GM19023 (cell line): ENCODE measurements around the gene SMIM28.

ENCODE experiments used
- ATAC-seq: cut with Tn5 transposase; IDR thresholded peaks from one replicate; pipeline ENCODE4 v1.9.1; 2021; ENCODE audit warnings: mild to moderate bottlenecking, moderate library complexity; ENCODE audit not compliant: unreplicated experiment

SMIM28 gene

GRCh38 chr6:138427701-138428100, 50.0 kb downstream of the SMIM28 start:
- ATAC-seq, result no peak

GRCh38 chr6:138428944-138429598, 51.4 kb downstream of the SMIM28 start:
- ATAC-seq, result no peak

GRCh38 chr6:138429761-138430160, 52.1 kb downstream of the SMIM28 start:
- ATAC-seq, result no peak

GRCh38 chr6:138430361-138431145, 52.8 kb downstream of the SMIM28 start:
- no peak for ATAC-seq

GRCh38 chr6:138431256-138432062, 53.8 kb downstream of the SMIM28 start:
- no peak for ATAC-seq

GRCh38 chr6:138432063-138432356, 54.3 kb downstream of the SMIM28 start:
- no peak for ATAC-seq
